ENCODE data around the gene FLVCR2.

DNA sequence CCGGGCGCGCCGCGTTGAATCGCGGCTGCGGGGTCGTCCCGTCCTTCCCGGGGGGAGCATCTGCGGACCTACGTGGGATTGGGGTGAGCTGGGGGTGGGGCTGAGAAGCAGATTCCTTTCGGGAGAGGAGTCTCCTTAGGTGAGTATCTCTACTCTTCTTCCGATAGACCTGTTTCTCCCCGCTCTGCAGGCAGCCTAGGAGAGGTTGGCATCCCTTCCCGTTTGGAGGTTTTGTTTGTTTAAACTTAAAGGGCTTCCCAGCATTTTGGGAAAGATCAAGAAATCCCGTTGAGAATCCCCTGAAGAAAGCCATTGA is 83.0 kb downstream of the FLVCR2 start:
- TF ChIP-seq GLIS1 (tag by site-specific recombination; IDR thresholded peaks at IDR 0.05) (no peak), ZNF768 (tag by site-specific recombination; IDR thresholded peaks at IDR 0.05) (no peak), ZNF404 (tag by site-specific recombination; IDR thresholded peaks at IDR 0.05) (no peak), ZNF391 (tag by site-specific recombination; IDR thresholded peaks at IDR 0.05; ENCODE audit: borderline replicate concordance, low read depth) (no peak)

Data from HEK293 (cell line).